Measurements from ENCODE around the gene ERI2.

GRCh38 chr16:20839504-20839903 is 33.2 kb upstream of the ERI2 start:
- no peak for TF ChIP-seq POLR2A (IDR thresholded peaks at IDR 0.05; ENCODE audit: low read depth, low read length)
- TF ChIP-seq TAF1 (IDR thresholded peaks at IDR 0.05; ENCODE audit: borderline replicate concordance, low read depth, low read length) = no peak

Measured in GM12892 (cell line).